Lower lobe of right lung (tissue), 2 donors: ENCODE data around the gene GREB1L. TPM values are rescaled to one million over a fixed set of nuclear protein-coding genes. Genes with fewer than 3 reads are reported as not detected.

Experiments
- ATAC-seq, 2 donors: fragments of 200-7000 bp; cut with Tn5 transposase; one replicate each; pipeline ENCODE4 v1.9.1; 2020 to 2022; ENCODE audit warnings: mild to moderate bottlenecking in 2 of 2, moderate library complexity in 2 of 2
- DNase-seq: peaks from one replicate; pipeline ENCODE4 v3.0.0-alpha.2; 2020
- H3K27ac ChIP-seq: fragments of 200-600 bp; one replicate; pipeline ENCODE4 v1.8.0; 2022
- H3K27me3 ChIP-seq: fragments of 200-600 bp; one replicate; pipeline ENCODE4 v1.8.0; 2022; ENCODE audit warnings: low read depth
- H3K36me3 ChIP-seq: fragments of 200-600 bp; one replicate; pipeline ENCODE4 v1.8.0; 2022; ENCODE audit warnings: mild to moderate bottlenecking
- H3K4me1 ChIP-seq: fragments of 200-600 bp; one replicate; pipeline ENCODE4 v1.8.0; 2022
- H3K4me3 ChIP-seq: fragments of 200-600 bp; one replicate; pipeline ENCODE4 v1.8.0; 2022; ENCODE audit warnings: mild to moderate bottlenecking
- H3K9me3 ChIP-seq: fragments of 200-600 bp; one replicate; pipeline ENCODE4 v1.8.0; 2022
- CTCF ChIP-seq: fragments of 200-600 bp; IDR thresholded peaks from one replicate; pipeline ENCODE4 v1.8.0; 2022; ENCODE audit warnings: antibody characterized with exemption, mild to moderate bottlenecking
- intact Hi-C: fragments of 100-400 bp; cut with DNase I; formaldehyde crosslinking; loops from one replicate; pipeline ENCODE4 v1.11.0; 2022
- total RNA-seq: library from RNA; stranded (reverse); fragmentation: NEBNext Ultra II Directional; extraction: Animal tissue kit (Norgen Biotek cat#: 25700); gene quantifications from one replicate; pipeline ENCODE4 v1.2.1, GENCODE V29; 2021
- donor health status: DM: no; HTN: yes; CAD: no; lungs with severe emphysema.

GREB1L gene
- total RNA-seq, 1 donor from 2014 or later, result 0.74 TPM

GRCh38 chr18:21509062-21509461 is 267.0 kb downstream of the GREB1L start:
- H3K36me3 ChIP-seq, result peaks cover 2% of the 10 kb centered on the region
- no peak for DNase-seq
- intact Hi-C loops, result no loop called here
- no peaks in the 10 kb centered on the region for H3K27me3 ChIP-seq
- TF ChIP-seq CTCF, result no peak
- H3K9me3 ChIP-seq, result no peaks in the 10 kb centered on the region
- no peaks in the 10 kb centered on the region for H3K4me1 ChIP-seq
- H3K4me3 ChIP-seq, result no peak overlapping the region
- no peak for ATAC-seq
- H3K27ac ChIP-seq, result no peak overlapping the region

GRCh38 chr18:21513292-21513691 is 271.3 kb downstream of the GREB1L start:
- no peak for TF ChIP-seq CTCF

GRCh38 chr18:21513741-21514140 is 271.7 kb downstream of the GREB1L start:
- Histone ChIP-seq H3K36me3 (peaks cover 10% of the 10 kb centered on the region), H3K4me1 (no peaks in the 10 kb centered on the region), H3K4me3 (no peak overlapping the region), H3K9me3 (no peaks in the 10 kb centered on the region), H3K27ac (no peak overlapping the region), H3K27me3 (no peaks in the 10 kb centered on the region)
- intact Hi-C loops, result no loop called here
- DNase-seq (no peak), ATAC-seq (no peak)
- no peak for TF ChIP-seq CTCF

More at GRCh38 chr18:21513292-21513691, 271.3 kb downstream of the GREB1L start:
- ATAC-seq (peak; percentile 42 to 54), DNase-seq (no peak)
- intact Hi-C loops, result no loop called here
- no peaks in the 10 kb centered on the region for H3K27me3 ChIP-seq
- H3K4me1 ChIP-seq, result no peaks in the 10 kb centered on the region
- no peak overlapping the region for H3K27ac ChIP-seq
- no peaks in the 10 kb centered on the region for H3K9me3 ChIP-seq
- no peak overlapping the region for H3K4me3 ChIP-seq
- H3K36me3 ChIP-seq, result peaks cover 10% of the 10 kb centered on the region

GRCh38 chr18:21522530-21522929 is 280.5 kb downstream of the GREB1L start:
- Histone ChIP-seq H3K27ac (no peak overlapping the region), H3K27me3 (no peaks in the 10 kb centered on the region), H3K4me1 (no peaks in the 10 kb centered on the region), H3K9me3 (no peaks in the 10 kb centered on the region), H3K36me3 (peaks cover 25% of the 10 kb centered on the region), H3K4me3 (no peak overlapping the region)
- TF ChIP-seq CTCF, result no peak
- intact Hi-C loops, result no loop called here
- no peak for DNase-seq
- no peak for ATAC-seq

GRCh38 chr18:21525916-21526315 is 283.9 kb downstream of the GREB1L start:
- H3K9me3 ChIP-seq, result no peaks in the 10 kb centered on the region
- H3K36me3 ChIP-seq, result peaks cover 49% of the 10 kb centered on the region
- TF ChIP-seq CTCF, result no peak
- intact Hi-C loops, result no loop called here
- ATAC-seq (no peak), DNase-seq (no peak)
- H3K4me1 ChIP-seq, result no peaks in the 10 kb centered on the region
- H3K27ac ChIP-seq, result no peak overlapping the region
- no peaks in the 10 kb centered on the region for H3K27me3 ChIP-seq
- H3K4me3 ChIP-seq, result no peak overlapping the region

- TF ChIP-seq CTCF, result no peak
- ATAC-seq (no peak), DNase-seq (no peak)
- intact Hi-C loops, result no loop called here
- no peaks in the 10 kb centered on the region for H3K27me3 ChIP-seq
- H3K4me3 ChIP-seq, result no peak overlapping the region
- no peaks in the 10 kb centered on the region for H3K4me1 ChIP-seq
- H3K9me3 ChIP-seq, result no peaks in the 10 kb centered on the region
- H3K36me3 ChIP-seq, result peaks cover 55% of the 10 kb centered on the region
- no peak overlapping the region for H3K27ac ChIP-seq
These were observed 284.4 kb downstream of the GREB1L start for GRCh38 chr18:21526463-21526862.
